Progenitor cell of endocrine pancreas (in vitro differentiated cells): ENCODE results near the gene DOCK8. TPM values are rescaled to one million over a fixed set of nuclear protein-coding genes. Genes with fewer than 3 reads are reported as not detected.

Experiments
- DNase-seq: peaks from one replicate; pipeline ENCODE4 v3.0.0; 2021; ENCODE audit warnings: low spot score; ENCODE audit not compliant: unreplicated experiment
- H3K27ac Mint-ChIP-seq: 2 replicates; pipeline ENCODE4 v1.8.0; 2021; ENCODE audit warnings: mild to moderate bottlenecking, moderate library complexity, mixed read lengths
- H3K27me3 Mint-ChIP-seq: 2 replicates; pipeline ENCODE4 v1.8.0; 2021; ENCODE audit warnings: mixed read lengths
- H3K36me3 Mint-ChIP-seq: 2 replicates; pipeline ENCODE4 v1.8.0; 2022; ENCODE audit warnings: mixed read lengths; ENCODE audit not compliant: insufficient read depth
- H3K4me1 Mint-ChIP-seq: 2 replicates; pipeline ENCODE4 v1.8.0; 2021; ENCODE audit warnings: low read depth, mixed read lengths
- H3K4me3 Mint-ChIP-seq: 2 replicates; pipeline ENCODE4 v1.8.0; 2021; ENCODE audit warnings: low read depth, mild to moderate bottlenecking, moderate library complexity, mixed read lengths
- H3K9me3 Mint-ChIP-seq: 2 replicates; pipeline ENCODE4 v1.8.0; 2021; ENCODE audit warnings: low read depth, mixed read lengths
- CTCF ChIP-seq: fragments of 200-600 bp; sonication (generic); IDR thresholded peaks from one replicate; pipeline ENCODE4 v1.5.0; 2021; ENCODE audit warnings: antibody characterized with exemption, mild to moderate bottlenecking; ENCODE audit not compliant: unreplicated experiment
- total RNA-seq: library from RNA; stranded (reverse); gene quantifications from 2 replicates; pipeline ENCODE4 v1.2.1, GENCODE V29; 2021

Gene DOCK8
- total RNA-seq, 1 donor from 2014 or later = 8.3 TPM

GRCh38 chr9:445033-445432 is 230.4 kb downstream of the DOCK8 start:
- Mint-ChIP-seq H3K27me3 (no peaks in the 10 kb centered on the region), H3K4me1 (no peaks in the 10 kb centered on the region), H3K27ac (no peak overlapping the region), H3K9me3 (no peaks in the 10 kb centered on the region), H3K36me3 (no peaks in the 10 kb centered on the region), H3K4me3 (no peak overlapping the region)
- DNase-seq = no peak
- TF ChIP-seq CTCF = no peak

DNA sequence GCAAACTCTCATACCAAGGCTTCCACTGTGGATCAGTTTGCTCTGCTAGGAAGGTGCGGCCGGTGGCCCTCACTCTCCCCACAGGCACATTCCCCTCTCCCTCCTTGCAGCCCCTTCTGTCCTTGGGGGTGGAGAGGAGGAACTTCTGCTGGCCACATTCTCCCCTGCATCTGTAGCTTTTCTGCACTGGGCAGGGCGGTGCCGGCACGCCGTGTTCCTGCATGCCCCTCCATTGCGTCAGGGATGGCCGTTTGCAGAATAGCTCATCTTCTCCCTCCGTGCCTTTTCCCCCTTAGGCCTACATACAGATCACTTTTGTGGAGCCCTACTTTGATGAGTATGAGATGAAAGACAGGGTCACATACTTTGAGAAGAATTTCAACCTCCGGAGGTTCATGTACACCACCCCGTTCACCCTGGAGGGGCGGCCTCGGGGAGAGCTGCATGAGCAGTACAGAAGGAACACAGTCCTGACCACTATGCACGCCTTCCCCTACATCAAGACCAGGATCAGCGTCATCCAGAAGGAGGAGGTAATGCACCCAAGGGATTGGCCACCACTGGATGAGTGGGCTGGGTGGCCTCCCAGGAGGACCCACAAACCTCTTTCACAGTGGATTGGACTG is 231.5 kb downstream of the DOCK8 start:
- H3K27me3 Mint-ChIP-seq = no peaks in the 10 kb centered on the region
- H3K36me3 Mint-ChIP-seq = no peaks in the 10 kb centered on the region
- no peaks in the 10 kb centered on the region for H3K9me3 Mint-ChIP-seq
- no peaks in the 10 kb centered on the region for H3K4me1 Mint-ChIP-seq
- no peak overlapping the region for H3K4me3 Mint-ChIP-seq
- no peak for TF ChIP-seq CTCF
- H3K27ac Mint-ChIP-seq = no peak overlapping the region
- DNase-seq = no peak

- DNase-seq = no peak
- no peak for TF ChIP-seq CTCF
- no peaks in the 10 kb centered on the region for H3K4me1 Mint-ChIP-seq
- H3K36me3 Mint-ChIP-seq = no peaks in the 10 kb centered on the region
- H3K27ac Mint-ChIP-seq = no peak overlapping the region
- no peaks in the 10 kb centered on the region for H3K9me3 Mint-ChIP-seq
- H3K4me3 Mint-ChIP-seq = no peak overlapping the region
- no peaks in the 10 kb centered on the region for H3K27me3 Mint-ChIP-seq
Measured at GRCh38 chr9:447230-448025, 232.8 kb downstream of the DOCK8 start.

DNA sequence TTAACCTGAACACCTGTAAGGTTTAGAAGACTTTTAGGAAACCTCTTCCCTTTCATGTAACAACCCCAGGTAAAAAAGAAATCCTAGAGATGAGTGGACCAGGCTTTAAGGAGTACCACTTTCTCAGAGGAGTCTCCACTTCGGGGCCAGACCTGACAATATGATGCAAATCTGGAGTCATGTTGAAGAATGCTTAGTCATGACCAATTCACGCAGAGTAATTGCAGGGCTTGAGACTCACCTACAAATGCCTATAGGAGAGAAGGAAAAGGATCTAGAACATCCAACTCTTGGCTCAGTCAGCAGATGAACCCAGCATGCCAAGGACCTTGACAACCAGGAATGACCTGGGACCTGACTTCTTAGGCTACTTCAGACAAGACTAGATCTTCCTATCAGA is 235.4 kb downstream of the DOCK8 start:
- DNase-seq = no peak
- Mint-ChIP-seq H3K4me3 (no peak overlapping the region), H3K36me3 (no peaks in the 10 kb centered on the region), H3K27me3 (no peaks in the 10 kb centered on the region), H3K4me1 (no peaks in the 10 kb centered on the region), H3K9me3 (no peaks in the 10 kb centered on the region), H3K27ac (no peak overlapping the region)
- TF ChIP-seq CTCF = no peak

DNA sequence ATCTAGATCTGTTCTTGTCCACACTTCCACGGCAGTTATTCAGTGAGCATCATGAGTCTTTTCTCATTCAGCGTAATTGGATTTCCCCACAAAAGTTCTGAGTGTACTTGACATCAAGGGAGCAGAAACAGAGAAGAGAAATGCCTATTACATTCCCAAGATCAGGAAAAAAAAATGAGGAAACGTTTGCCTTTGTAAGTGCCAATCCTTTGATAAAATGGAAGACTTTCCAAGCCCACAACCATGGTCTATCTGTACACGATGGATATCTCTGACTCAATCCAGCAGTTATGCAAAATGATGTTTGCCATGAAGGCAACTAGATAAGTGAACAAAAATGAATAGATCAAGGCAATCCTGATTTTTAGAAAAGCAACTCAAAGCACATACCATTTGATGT is 235.9 kb downstream of the DOCK8 start:
- Mint-ChIP-seq H3K9me3 (no peaks in the 10 kb centered on the region), H3K4me3 (no peak overlapping the region), H3K36me3 (no peaks in the 10 kb centered on the region), H3K27ac (no peak overlapping the region), H3K4me1 (no peaks in the 10 kb centered on the region), H3K27me3 (no peaks in the 10 kb centered on the region)
- TF ChIP-seq CTCF = no peak
- no peak for DNase-seq
